Endothelial cell (in vitro differentiated cells): ENCODE results near the gene NDUFAF5. TPM values are rescaled to one million over a fixed set of nuclear protein-coding genes. Genes with fewer than 3 reads are reported as not detected.

Experiments used
- DNase-seq: peaks from one replicate; pipeline ENCODE4 v3.0.0; 2021; ENCODE audit warnings: low spot score
- H3K27ac Mint-ChIP-seq: one replicate; pipeline ENCODE4 v1.8.0; 2021; ENCODE audit warnings: mixed read lengths, inconsistent platforms; ENCODE audit not compliant: unreplicated experiment
- H3K27me3 Mint-ChIP-seq: one replicate; pipeline ENCODE4 v1.8.0; 2021; ENCODE audit warnings: mild to moderate bottlenecking, moderate library complexity, mixed read lengths, inconsistent platforms; ENCODE audit not compliant: unreplicated experiment
- H3K36me3 Mint-ChIP-seq: one replicate; pipeline ENCODE4 v1.8.0; 2021; ENCODE audit warnings: mild to moderate bottlenecking, low read depth, mixed read lengths, inconsistent platforms; ENCODE audit not compliant: unreplicated experiment
- H3K4me1 Mint-ChIP-seq: one replicate; pipeline ENCODE4 v1.8.0; 2021; ENCODE audit warnings: mild to moderate bottlenecking, mixed read lengths, inconsistent platforms; ENCODE audit not compliant: unreplicated experiment
- H3K4me3 Mint-ChIP-seq: one replicate; pipeline ENCODE4 v1.8.0; 2021; ENCODE audit warnings: mild to moderate bottlenecking, mixed read lengths, inconsistent platforms; ENCODE audit not compliant: unreplicated experiment
- H3K9me3 Mint-ChIP-seq: one replicate; pipeline ENCODE4 v1.8.0; 2021; ENCODE audit warnings: mixed read lengths, inconsistent platforms; ENCODE audit not compliant: unreplicated experiment
- CTCF ChIP-seq: fragments of 200-600 bp; sonication (generic); IDR thresholded peaks from one replicate; pipeline ENCODE4 v1.5.0; 2021; ENCODE audit warnings: antibody characterized with exemption; ENCODE audit not compliant: unreplicated experiment
- total RNA-seq: library from RNA; stranded (reverse); fragmentation: NEBNext Ultra II Directional; extraction: Animal tissue kit (Norgen Biotek cat#: 25700); gene quantifications from one replicate; pipeline ENCODE4 v1.2.1, GENCODE V29; 2021; ENCODE audit not compliant: unreplicated experiment

The NDUFAF5 gene
- total RNA-seq, 1 donor from 2014 or later: 22.5 TPM

- Mint-ChIP-seq H3K4me3 (no peak overlapping the region), H3K27ac (no peak overlapping the region), H3K4me1 (no peaks in the 10 kb centered on the region), H3K36me3 (no peaks in the 10 kb centered on the region), H3K27me3 (no peaks in the 10 kb centered on the region), H3K9me3 (no peaks in the 10 kb centered on the region)
- DNase-seq: no peak
- TF ChIP-seq CTCF: no peak
These were observed 24.5 kb downstream of the NDUFAF5 start for GRCh38 chr20:13809373-13809772.

DNA sequence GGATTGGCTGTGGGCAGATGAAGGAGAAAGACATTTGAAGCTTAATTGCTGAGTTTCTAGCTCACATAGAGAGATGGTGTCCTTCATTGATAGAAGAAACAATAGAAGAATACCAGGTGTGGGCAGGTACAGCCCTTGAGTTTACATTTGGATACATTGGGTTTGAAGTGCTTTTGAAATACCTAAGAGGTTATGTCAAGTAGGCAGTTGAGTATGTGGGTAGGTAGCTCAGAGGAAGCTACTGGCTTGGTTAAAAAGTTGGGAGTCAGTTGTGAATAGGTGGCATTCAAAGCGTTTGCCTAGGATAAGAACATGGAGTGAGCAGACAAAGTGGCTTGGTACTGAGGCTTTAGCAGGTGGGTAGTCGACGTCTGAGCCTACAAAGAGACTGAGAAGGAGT is 25.0 kb downstream of the NDUFAF5 start:
- Mint-ChIP-seq H3K27me3 (no peaks in the 10 kb centered on the region), H3K4me3 (no peak overlapping the region), H3K9me3 (no peaks in the 10 kb centered on the region), H3K27ac (no peak overlapping the region), H3K4me1 (no peaks in the 10 kb centered on the region), H3K36me3 (no peaks in the 10 kb centered on the region)
- DNase-seq: no peak
- TF ChIP-seq CTCF: no peak

- no peak overlapping the region for H3K27ac Mint-ChIP-seq
- H3K27me3 Mint-ChIP-seq: no peaks in the 10 kb centered on the region
- no peak for DNase-seq
- no peak for TF ChIP-seq CTCF
- no peaks in the 10 kb centered on the region for H3K9me3 Mint-ChIP-seq
- no peaks in the 10 kb centered on the region for H3K36me3 Mint-ChIP-seq
- H3K4me3 Mint-ChIP-seq: no peak overlapping the region
- H3K4me1 Mint-ChIP-seq: no peaks in the 10 kb centered on the region
These were observed 25.6 kb downstream of the NDUFAF5 start for GRCh38 chr20:13810446-13810845.

GRCh38 chr20:13813910-13814309 is 29.1 kb downstream of the NDUFAF5 start:
- Mint-ChIP-seq H3K9me3 (no peaks in the 10 kb centered on the region), H3K36me3 (peaks cover 3% of the 10 kb centered on the region), H3K27ac (no peak overlapping the region), H3K4me1 (no peaks in the 10 kb centered on the region), H3K4me3 (no peak overlapping the region), H3K27me3 (no peaks in the 10 kb centered on the region)
- DNase-seq: no peak
- TF ChIP-seq CTCF: no peak

DNA sequence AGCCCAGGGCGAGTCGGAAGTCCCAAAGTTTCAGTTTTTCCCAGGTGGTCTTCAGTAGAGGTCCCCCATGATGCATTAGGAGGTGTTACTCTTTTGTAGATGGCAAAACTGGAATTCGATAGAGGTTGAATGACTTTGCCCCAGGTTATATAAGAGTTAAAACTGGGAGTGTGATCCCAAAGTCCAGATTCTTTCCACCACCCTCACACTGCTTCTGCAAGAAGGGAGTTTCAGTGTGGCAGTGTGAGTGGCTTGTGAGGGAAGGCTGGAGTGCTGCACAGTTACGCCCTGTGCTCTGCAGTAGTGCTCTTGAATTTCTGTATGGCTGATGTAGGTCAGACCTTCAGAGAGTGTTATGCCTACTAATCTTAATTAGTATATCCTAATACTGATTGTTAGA is 29.8 kb downstream of the NDUFAF5 start:
- H3K4me1 Mint-ChIP-seq: no peaks in the 10 kb centered on the region
- H3K9me3 Mint-ChIP-seq: no peaks in the 10 kb centered on the region
- TF ChIP-seq CTCF: no peak
- peaks cover 3% of the 10 kb centered on the region for H3K36me3 Mint-ChIP-seq
- H3K27me3 Mint-ChIP-seq: no peaks in the 10 kb centered on the region
- DNase-seq: no peak
- H3K4me3 Mint-ChIP-seq: no peak overlapping the region
- no peak overlapping the region for H3K27ac Mint-ChIP-seq
